PC-3 (cell line): ENCODE data around the gene TXNL4A. TPM values are rescaled to one million over a fixed set of nuclear protein-coding genes. Genes with fewer than 3 reads are reported as not detected.

ENCODE experiments used
- ATAC-seq: fragments of 200-7000 bp; cut with Tn5 transposase; 2 replicates; pipeline ENCODE4 v1.9.1; 2020; ENCODE audit warnings: mild to moderate bottlenecking, moderate library complexity
- BruUV-seq: library from RNA; stranded (reverse); fragments of 400-500 nt; replicated peaks from 2 replicates; lab custom pipeline; 2021; lab: Mats Ljungman, UMichigan
- CTCF ChIA-PET: fragments of 300-600 bp; sonication (Branson Sonifier 250); formaldehyde crosslinking; loops from one replicate; lab custom pipeline; 2022; ENCODE audit warnings: antibody characterized with exemption; lab: Charles Lee
- POLR2A ChIA-PET: fragments of 300-600 bp; sonication (Branson Sonifier 250); formaldehyde crosslinking; loops from one replicate; lab custom pipeline; 2022; ENCODE audit warnings: antibody characterized with exemption; ENCODE audit not compliant: unreplicated experiment; lab: Charles Lee
- DNase-seq: peaks from one replicate; pipeline ENCODE4 v3.0.0-alpha.2; 2015
- H2AFZ ChIP-seq: fragments of 300-600 bp; sonication (generic); 2 replicates; pipeline ENCODE4 v1.6.0; 2016; ENCODE audit warnings: antibody characterized with exemption, low read length
- H3F3A ChIP-seq: fragments of 300-600 bp; sonication (generic); one replicate; pipeline ENCODE4 v1.6.0; 2017; ENCODE audit warnings: antibody characterized with exemption, low read length, control low read depth, mild to moderate bottlenecking; ENCODE audit not compliant: unreplicated experiment
- H3K27ac ChIP-seq: fragments of 300-600 bp; sonication (generic); 2 replicates; pipeline ENCODE4 v1.5.1; 2016; ENCODE audit warnings: mild to moderate bottlenecking, low read length
- H3K27me3 ChIP-seq: fragments of 300-600 bp; sonication (generic); 2 replicates; pipeline ENCODE4 v1.6.1; 2016; ENCODE audit warnings: low read length, mixed read lengths
- H3K36me3 ChIP-seq: fragments of 300-600 bp; sonication (generic); 2 replicates; pipeline ENCODE4 v1.6.1; 2016; ENCODE audit warnings: low read depth, mixed run types, low read length, mixed read lengths
- H3K4me1 ChIP-seq: fragments of 300-600 bp; sonication (generic); 2 replicates; pipeline ENCODE4 v1.5.1; 2016; ENCODE audit warnings: low read length; ENCODE audit not compliant: insufficient read depth
- H3K4me2 ChIP-seq: fragments of 300-600 bp; sonication (generic); 2 replicates; pipeline ENCODE4 v1.6.0; 2016; ENCODE audit warnings: low read length
- H3K4me3 ChIP-seq: fragments of 300-600 bp; sonication (generic); 2 replicates; pipeline ENCODE4 v1.5.1; 2016; ENCODE audit warnings: mild to moderate bottlenecking, low read length, mixed read lengths
- H3K79me2 ChIP-seq: fragments of 300-600 bp; sonication (generic); 2 replicates; pipeline ENCODE4 v1.6.1; 2017; ENCODE audit warnings: low read length, mixed read lengths
- H3K9ac ChIP-seq: fragments of 300-600 bp; sonication (generic); 2 replicates; pipeline ENCODE4 v1.6.0; 2016; ENCODE audit warnings: mild to moderate bottlenecking, low read length
- H3K9me2 ChIP-seq: fragments of 300-600 bp; sonication (generic); replicated peaks from 2 replicates; pipeline ENCODE4 v1.6.1; 2016; ENCODE audit warnings: mixed run types, low read length, mixed read lengths
- H3K9me3 ChIP-seq: fragments of 300-600 bp; sonication (generic); 2 replicates; pipeline ENCODE4 v1.6.1; 2016; ENCODE audit warnings: low read length, mixed read lengths
- H4K20me1 ChIP-seq: fragments of 300-600 bp; sonication (generic); 2 replicates; pipeline ENCODE4 v1.6.1; 2016; ENCODE audit warnings: low read length, mixed read lengths
- CTCF ChIP-seq: fragments of 300-600 bp; sonication (generic); conservative IDR thresholded peaks from 2 replicates; pipeline ENCODE4 v1.5.1; 2017; ENCODE audit warnings: antibody characterized with exemption, low read depth, mild to moderate bottlenecking, low read length
- EZH2 ChIP-seq: fragments of 300-600 bp; sonication (generic); IDR thresholded peaks from one replicate; pipeline ENCODE4 v1.6.1; 2017; ENCODE audit warnings: antibody characterized with exemption, mild to moderate bottlenecking, low read length; ENCODE audit not compliant: unreplicated experiment
- EZH2phosphoT487 ChIP-seq: fragments of 300-600 bp; sonication (generic); IDR thresholded peaks from 2 replicates; pipeline ENCODE4 v1.6.1; 2018; ENCODE audit warnings: mild to moderate bottlenecking, antibody characterized with exemption, low read length, borderline replicate concordance
- intact Hi-C: fragments of 100-400 bp; cut with micrococcal nuclease; formaldehyde crosslinking; loops from 2 replicates; pipeline ENCODE4 v1.9.0; 2023
- total RNA-seq: library from RNA; depleted of rRNA; stranded (reverse); fragments of >200 nt; gene quantifications from 2 replicates; pipeline ENCODE4 v1.2.3, GENCODE V29; 2014

The TXNL4A gene
- total RNA-seq, 1 experiment from 2014 or later = 159 TPM

- H3K9ac ChIP-seq = peak within 1 kb of the TSS; percentile 94
- H4K20me1 ChIP-seq = peaks cover 6% of the 10 kb centered on the region; the same call in 1 of the 2 replicates
- intact Hi-C loops = loop anchor here (2.0 kb wide), 1 partner anchor 111 kb away; no protein-coding TSS in a partner anchor
- H3K27ac ChIP-seq = peak within 1 kb of the TSS; percentile 78
- peak within 1 kb of the TSS; percentile 96 for H3K4me2 ChIP-seq
- no peaks in the 10 kb centered on the region for H3F3A ChIP-seq
- peaks cover 14% of the 10 kb centered on the region; the same call in 1 of the 2 replicates for H3K4me1 ChIP-seq
- no peaks in the 10 kb centered on the region for H3K9me3 ChIP-seq
- ChIA-PET POLR2A (interaction anchor here (0.7 to 0.8 kb wide), 2 partner anchors 24 to 42 kb away, joined by 9 to 24 read pairs; no protein-coding TSS in a partner anchor), CTCF (interaction anchor here (0.7 kb wide), 3 partner anchors 90 to 118 kb away, joined by 3 read pairs; no protein-coding TSS in a partner anchor)
- no peaks in the 10 kb centered on the region for H3K9me2 ChIP-seq
- no peaks in the 10 kb centered on the region for H3K27me3 ChIP-seq
- ATAC-seq (peak; percentile 76), DNase-seq (peak; percentile 95)
- H2AFZ ChIP-seq = peak within 1 kb of the TSS; percentile 96
- BruUV-seq = no TSS peak
- peak; percentile 72; the same call in 1 of the 2 replicates for TF ChIP-seq EZH2phosphoT487
- TF ChIP-seq CTCF = peak; percentile 56; the same call in 1 of the 2 replicates
- no peak for TF ChIP-seq EZH2
- H3K4me3 ChIP-seq = peak within 1 kb of the TSS; percentile 97
- H3K36me3 ChIP-seq = peaks cover 8% of the 10 kb centered on the region; the same call in 1 of the 2 replicates
- H3K79me2 ChIP-seq = peaks cover 40% of the 10 kb centered on the region
Measured at GRCh38 chr18:80034068-80034851, 45.9 kb upstream of the TXNL4A start, which contains the start of gene RBFA. Gene RBFA, plus strand, starts transcription at chr18:80034434. Its CDS starts 62 bp downstream, at chr18:80034496.

- Histone ChIP-seq H3K9me2 (no peaks in the 10 kb centered on the region), H3K79me2 (peaks cover 40% of the 10 kb centered on the region), H3K9me3 (no peaks in the 10 kb centered on the region), H3K4me1 (peaks cover 14% of the 10 kb centered on the region; the same call in 1 of the 2 replicates), H4K20me1 (peaks cover 6% of the 10 kb centered on the region; the same call in 1 of the 2 replicates), H3K36me3 (peaks cover 3% of the 10 kb centered on the region; the same call in 1 of the 2 replicates), H3K4me3 (peak overlapping the region; percentile 94), H3K27me3 (no peaks in the 10 kb centered on the region), H3K4me2 (peak overlapping the region; percentile 90), H3K27ac (peak overlapping the region; percentile 78), H3K9ac (peak overlapping the region; percentile 94), H3F3A (no peaks in the 10 kb centered on the region), H2AFZ (peak overlapping the region; percentile 96)
- ATAC-seq = peak; percentile 73
- intact Hi-C loops = loop anchor here (2.0 kb wide), 3 partner anchors 45 to 111 kb away; partner anchors contain the start of genes ADNP2 and TXNL4A
- TSS peak; percentile 81 for BruUV-seq
- no peak for TF ChIP-seq EZH2phosphoT487
- no peak for TF ChIP-seq CTCF
- no peak for TF ChIP-seq EZH2
- ChIA-PET POLR2A (interaction anchor here (0.6 to 0.8 kb wide), 4 partner anchors 22 to 69 kb away, joined by 3 to 24 read pairs (median 8); partner anchors contain the start of gene HSBP1L1), CTCF (interaction anchor here (0.7 kb wide), 2 partner anchors 91 to 117 kb away, joined by 3 read pairs; no protein-coding TSS in a partner anchor)
- peak; percentile 6 for DNase-seq
Measured at GRCh38 chr18:80033181-80034067, 45.1 kb upstream of the TXNL4A start.
